GM13977 (cell line): ENCODE data around the gene CCL1.
A peak's percentile ranks its signal among the peaks of the same experiment; 100 is the strongest.

ENCODE experiments used
- DNase-seq: peaks from one replicate; pipeline ENCODE4 v3.0.0; 2012; ENCODE audit warnings: low spot score
- CTCF ChIP-seq: IDR thresholded peaks from 2 replicates; pipeline ENCODE4 v1.5.1; 2012; ENCODE audit warnings: mild to moderate bottlenecking, control low read depth; ENCODE audit not compliant: insufficient read depth; ENCODE audit errors: extremely low read depth, missing control alignments
- in situ Hi-C: fragments of 300-500 bp; cut with MboI; formaldehyde crosslinking; loops from one replicate; pipeline ENCODE4 v1.12.0; 2022; ENCODE audit warnings: low sequenced_read_pairs, low pct_unique_long_range_greater_than_20kb, mixed read lengths, inconsistent platforms; ENCODE audit not compliant: unreplicated experiment

The CCL1 gene

GRCh38 chr17:34366010-34366409 is 3.0 kb upstream of the CCL1 start:
- TF ChIP-seq CTCF: no peak
- in situ Hi-C loops: loop anchor here (10.0 kb wide), 1 partner anchor 171 kb away; no protein-coding TSS in a partner anchor
- DNase-seq: no peak

- no peak for TF ChIP-seq CTCF
- no peak for DNase-seq
- in situ Hi-C loops: loop anchor here (10.0 kb wide), 1 partner anchor 171 kb away; no protein-coding TSS in a partner anchor
These were observed 2.3 kb upstream of the CCL1 start for GRCh38 chr17:34365340-34365739.

- in situ Hi-C loops: loop anchor here (10.0 kb wide), 1 partner anchor 170 kb away; no protein-coding TSS in a partner anchor
- no peak for TF ChIP-seq CTCF
- no peak for DNase-seq
These were observed 1.7 kb upstream of the CCL1 start for GRCh38 chr17:34364751-34365150.

GRCh38 chr17:34361478-34362061 is 1.5 kb downstream of the CCL1 start:
- in situ Hi-C loops: loop anchor here (10.0 kb wide), 1 partner anchor 167 kb away; no protein-coding TSS in a partner anchor
- DNase-seq: peak; percentile 81

GRCh38 chr17:34360601-34361270 is 2.3 kb downstream of the CCL1 start:
- TF ChIP-seq CTCF: no peak
- DNase-seq: no peak
- in situ Hi-C loops: loop anchor here (10.0 kb wide), 1 partner anchor 166 kb away; no protein-coding TSS in a partner anchor

More at GRCh38 chr17:34361478-34362061, 1.5 kb downstream of the CCL1 start:
- TF ChIP-seq CTCF: peak; percentile 100

GRCh38 chr17:34358631-34359030 is 4.4 kb downstream of the CCL1 start:
- in situ Hi-C loops: no loop called here
- no peak for TF ChIP-seq CTCF
- no peak for DNase-seq
